Cardiac fibroblast (primary cell): ENCODE data around the gene WRAP53.
"Not testable (repeated sequence)": the region's sequence is repeated elsewhere in the genome, so short reads cannot be mapped to it uniquely, and the experiment has no call there.

Experiments
- DNase-seq, 2 donors: peaks; one replicate each; pipeline versions ENCODE4 v3.0.0 to v3.0.0-alpha.2; 2010; ENCODE audit warnings: low read depth in 2 of 2
- H3K4me3 ChIP-seq, 2 donors: replicated peaks in 1 of 2; 1 replicate in 1 of 2; 2 replicates in 1 of 2; pipeline ENCODE4 v1.5.1; 2011; ENCODE audit warnings: low read depth in 2 of 2, low read length in 2 of 2, mild to moderate bottlenecking in 2 of 2, moderate library complexity in 1 of 2
- CTCF ChIP-seq: IDR thresholded peaks from one replicate; pipeline ENCODE4 v1.5.1; 2011; ENCODE audit warnings: low read depth, mild to moderate bottlenecking, low read length, inconsistent platforms

The WRAP53 gene

GRCh38 chr17:7687908-7688807 lies at the start of gene WRAP53:
TSS of gene WRAP53 (plus strand) at chr17:7688477. CDS start at chr17:7688649, 172 bp downstream.
- DNase-seq = peak; percentile 99 to 100
- H3K4me3 ChIP-seq = peak within 1 kb of the TSS; percentile 71 to 90
- peak; percentile 94 for TF ChIP-seq CTCF

- TF ChIP-seq CTCF = no peak
- DNase-seq = no peak
- H3K4me3 ChIP-seq = no peak overlapping the region
Observed at GRCh38 chr17:7640783-7641182, 47.5 kb upstream of the WRAP53 start.

- not testable (repeated sequence) for H3K4me3 ChIP-seq, DNase-seq
Observed at GRCh38 chr17:7641635-7642034, 46.6 kb upstream of the WRAP53 start.

GRCh38 chr17:7644775-7645174 lies 43.5 kb upstream of the WRAP53 start:
- no peak for DNase-seq
- H3K4me3 ChIP-seq = no peak overlapping the region
- no peak for TF ChIP-seq CTCF

GRCh38 chr17:7646457-7646856 lies 41.8 kb upstream of the WRAP53 start:
- no peak for TF ChIP-seq CTCF
- no peak overlapping the region for H3K4me3 ChIP-seq
- no peak for DNase-seq

- DNase-seq = no peak
- no peak overlapping the region for H3K4me3 ChIP-seq
- no peak for TF ChIP-seq CTCF
Observed at GRCh38 chr17:7647018-7647417, 41.3 kb upstream of the WRAP53 start.

GRCh38 chr17:7650509-7651096 lies 37.7 kb upstream of the WRAP53 start, which contains the start of gene ATP1B2:
TSS of gene ATP1B2 (plus strand) at chr17:7650926. CDS start at chr17:7651519, 593 bp downstream.
- peak; percentile 25 to 51 for DNase-seq
- peak within 1 kb of the TSS; percentile 32 for H3K4me3 ChIP-seq
- TF ChIP-seq CTCF = no peak
